HG03457 (cell line): ENCODE data around the gene CST6.

Experiments used
- ATAC-seq: cut with Tn5 transposase; IDR thresholded peaks from one replicate; pipeline ENCODE4 v1.9.1; 2021; ENCODE audit warnings: moderate number of reproducible peaks; ENCODE audit not compliant: unreplicated experiment

CST6 gene

GRCh38 chr11:66011785-66012303, at the start of gene CST6:
Gene CST6 (plus strand): TSS chr11:66012008. CDS start chr11:66012045, 37 bp downstream.
- no peak for ATAC-seq

- ATAC-seq: no peak
Observed at GRCh38 chr11:65962141-65962564, 49.7 kb upstream of the CST6 start.

- no peak for ATAC-seq
Observed at GRCh38 chr11:65964906-65965305, 46.9 kb upstream of the CST6 start.

GRCh38 chr11:65965986-65966762, 45.6 kb upstream of the CST6 start:
- no peak for ATAC-seq

GRCh38 chr11:65967329-65967934, 44.4 kb upstream of the CST6 start:
- ATAC-seq: no peak

- no peak for ATAC-seq
Observed at GRCh38 chr11:65968600-65969482, 43.0 kb upstream of the CST6 start.

GRCh38 chr11:65972116-65972515, 39.7 kb upstream of the CST6 start:
- ATAC-seq: no peak

- ATAC-seq: no peak
Observed at GRCh38 chr11:65973439-65974110, 38.2 kb upstream of the CST6 start.

GRCh38 chr11:65975771-65976170, 36.0 kb upstream of the CST6 start:
- ATAC-seq: no peak

- no peak for ATAC-seq
Observed at GRCh38 chr11:65976216-65977176, 35.3 kb upstream of the CST6 start.

GRCh38 chr11:65977621-65978390, 34.0 kb upstream of the CST6 start:
- no peak for ATAC-seq

GRCh38 chr11:65978391-65979238, 33.2 kb upstream of the CST6 start:
- no peak for ATAC-seq

- no peak for ATAC-seq
Observed at GRCh38 chr11:65979261-65979759, 32.5 kb upstream of the CST6 start.

GRCh38 chr11:65981101-65981740, 30.6 kb upstream of the CST6 start:
- no peak for ATAC-seq

- no peak for ATAC-seq
Observed at GRCh38 chr11:65981972-65982823, 29.6 kb upstream of the CST6 start.

- no peak for ATAC-seq
Observed at GRCh38 chr11:65982824-65983588, 28.8 kb upstream of the CST6 start.
